HepG2 (cell line): ENCODE results near the gene GCDH. TPM values are rescaled to one million over a fixed set of nuclear protein-coding genes. Genes with fewer than 3 reads are reported as not detected.

ENCODE experiments used
- ASH2L ChIP-seq: fragments of 300-600, 200-600 bp; sonication (generic); IDR thresholded peaks from 2 replicates; pipeline ENCODE4 v1.7.0; 2017; ENCODE audit warnings: low read depth, mild to moderate bottlenecking, moderate library complexity, mixed read lengths, low read length; ENCODE audit not compliant: insufficient read length
- ATM ChIP-seq: fragments of 450-650 bp; IDR thresholded peaks from 2 replicates; pipeline ENCODE4 v1.7.1; 2017; ENCODE audit warnings: mild to moderate bottlenecking, borderline replicate concordance
- CENPX ChIP-seq: sonication (generic); formaldehyde crosslinking; IDR thresholded peaks from 2 replicates; pipeline ENCODE4 v1.9.0; 2021; ENCODE audit warnings: mild to moderate bottlenecking, missing genetic modification reagents, moderate library complexity
- KDM4B ChIP-seq: sonication (generic); formaldehyde crosslinking; IDR thresholded peaks from 2 replicates; pipeline ENCODE4 v1.4.0; 2020; ENCODE audit warnings: missing genetic modification reagents
- MEIS1 ChIP-seq: sonication (generic); formaldehyde crosslinking; IDR thresholded peaks from 2 replicates; pipeline ENCODE4 v1.9.0; 2021; ENCODE audit warnings: mild to moderate bottlenecking, missing genetic modification reagents, moderate library complexity, borderline replicate concordance
- SMAD9 ChIP-seq: sonication (generic); formaldehyde crosslinking; IDR thresholded peaks from 2 replicates; pipeline ENCODE4 v1.5.1; 2020; ENCODE audit warnings: mild to moderate bottlenecking, missing genetic modification reagents
- SMC3 ChIP-seq: IDR thresholded peaks from 2 replicates; pipeline ENCODE4 v1.6.1; 2011; ENCODE audit warnings: low read length, improper control_type of control experiment
- SP140L ChIP-seq: sonication (generic); formaldehyde crosslinking; IDR thresholded peaks from 2 replicates; pipeline ENCODE4 v1.4.0; 2020; ENCODE audit warnings: missing genetic modification reagents, borderline replicate concordance
- SP4 ChIP-seq: sonication (generic); formaldehyde crosslinking; IDR thresholded peaks from 2 replicates; pipeline ENCODE4 v1.8.1; 2023; ENCODE audit warnings: mild to moderate bottlenecking, missing genetic modification reagents
- SSRP1 ChIP-seq: IDR thresholded peaks from 2 replicates; pipeline ENCODE4 v1.6.1; 2016; ENCODE audit warnings: control low read depth
- TBP ChIP-seq: sonication (generic); formaldehyde crosslinking; IDR thresholded peaks from 2 replicates; pipeline ENCODE4 v1.5.0; 2020; ENCODE audit warnings: missing genetic modification reagents
- ZBTB7B ChIP-seq: sonication (generic); formaldehyde crosslinking; IDR thresholded peaks from 2 replicates; pipeline ENCODE4 v1.4.0; 2020; ENCODE audit warnings: missing genetic modification reagents
- ZFP36 ChIP-seq: fragments of 150-350 bp; IDR thresholded peaks from 2 replicates; pipeline ENCODE4 v1.6.1; 2018; ENCODE audit warnings: borderline replicate concordance, low read length, low read depth; ENCODE audit not compliant: partially characterized antibody
- ZNF326 ChIP-seq: sonication (generic); formaldehyde crosslinking; IDR thresholded peaks from 2 replicates; pipeline ENCODE4 v1.4.0; 2020; ENCODE audit warnings: missing genetic modification reagents, borderline replicate concordance
- ZNF564 ChIP-seq: sonication (generic); formaldehyde crosslinking; IDR thresholded peaks from 2 replicates; pipeline ENCODE4 v1.8.1; 2023; ENCODE audit warnings: mild to moderate bottlenecking, missing genetic modification reagents
- ZNF607 ChIP-seq: sonication (generic); formaldehyde crosslinking; IDR thresholded peaks from 2 replicates; pipeline ENCODE4 v1.5.1; 2020; ENCODE audit warnings: missing genetic modification reagents, mild to moderate bottlenecking, borderline replicate concordance
- ZNF670 ChIP-seq: sonication (generic); formaldehyde crosslinking; IDR thresholded peaks from 2 replicates; pipeline ENCODE4 v1.8.0; 2022; ENCODE audit warnings: mild to moderate bottlenecking, missing genetic modification reagents, borderline replicate concordance
- polyA plus RNA-seq, 8 experiments: library from polyadenylated mRNA; depleted of rRNA in 3 of 8; stranded (reverse) in 7 of 8; unstranded in 1 of 8; fragments of >200 nt; fragmentation: Illumina TruSeq in 4 of 8; extraction: Trizol in 4 of 8; gene quantifications; 2 replicates each; pipeline versions ENCODE4 v1.2.1 to v1.2.3, GENCODE V29; 2011 to 2016; ENCODE audit warnings: low read depth in 4 of 8, missing spikeins in 1 of 8, mixed read lengths in 1 of 8; ENCODE audit not compliant: insufficient read depth in 1 of 8
- total RNA-seq, 5 experiments: library from RNA; depleted of rRNA; stranded (reverse); fragments of >200 nt; fragmentation: Illumina TruSeq; extraction: Trizol; gene quantifications; 2 replicates each; pipeline ENCODE4 v1.2.3, GENCODE V29; 2016; ENCODE audit warnings: low read depth in 1 of 5
- TF ChIP-seq, protein P1 (sequence below): sonication (generic); formaldehyde crosslinking; IDR thresholded peaks from 2 replicates; pipeline ENCODE4 v1.5.1; 2020; ENCODE audit warnings: mild to moderate bottlenecking, missing genetic modification reagents
- TF ChIP-seq, protein P2 (sequence below): sonication (generic); formaldehyde crosslinking; conservative IDR thresholded peaks from 2 replicates; pipeline ENCODE4 v1.4.0; 2020; ENCODE audit warnings: missing genetic modification reagents
- TF ChIP-seq, protein P3 (sequence below): sonication (generic); formaldehyde crosslinking; IDR thresholded peaks from 2 replicates; pipeline ENCODE4 v1.4.0; 2020; ENCODE audit warnings: mild to moderate bottlenecking, missing genetic modification reagents
- TF ChIP-seq, protein P4 (sequence below): sonication (generic); formaldehyde crosslinking; IDR thresholded peaks from 2 replicates; pipeline ENCODE4 v1.8.0; 2022; ENCODE audit warnings: mild to moderate bottlenecking, missing genetic modification reagents, borderline replicate concordance
- TF ChIP-seq, protein P5 (sequence below): sonication (generic); formaldehyde crosslinking; IDR thresholded peaks from 2 replicates; pipeline ENCODE4 v1.4.0; 2020; ENCODE audit warnings: missing genetic modification reagents, mild to moderate bottlenecking, borderline replicate concordance

The GCDH gene
- total and polyA plus RNA-seq, 2 of the 13 experiments (the other 11 are each of a cell fraction or from before 2014, with no cell fraction given), result 15.1 to 38.0 TPM

DNA sequence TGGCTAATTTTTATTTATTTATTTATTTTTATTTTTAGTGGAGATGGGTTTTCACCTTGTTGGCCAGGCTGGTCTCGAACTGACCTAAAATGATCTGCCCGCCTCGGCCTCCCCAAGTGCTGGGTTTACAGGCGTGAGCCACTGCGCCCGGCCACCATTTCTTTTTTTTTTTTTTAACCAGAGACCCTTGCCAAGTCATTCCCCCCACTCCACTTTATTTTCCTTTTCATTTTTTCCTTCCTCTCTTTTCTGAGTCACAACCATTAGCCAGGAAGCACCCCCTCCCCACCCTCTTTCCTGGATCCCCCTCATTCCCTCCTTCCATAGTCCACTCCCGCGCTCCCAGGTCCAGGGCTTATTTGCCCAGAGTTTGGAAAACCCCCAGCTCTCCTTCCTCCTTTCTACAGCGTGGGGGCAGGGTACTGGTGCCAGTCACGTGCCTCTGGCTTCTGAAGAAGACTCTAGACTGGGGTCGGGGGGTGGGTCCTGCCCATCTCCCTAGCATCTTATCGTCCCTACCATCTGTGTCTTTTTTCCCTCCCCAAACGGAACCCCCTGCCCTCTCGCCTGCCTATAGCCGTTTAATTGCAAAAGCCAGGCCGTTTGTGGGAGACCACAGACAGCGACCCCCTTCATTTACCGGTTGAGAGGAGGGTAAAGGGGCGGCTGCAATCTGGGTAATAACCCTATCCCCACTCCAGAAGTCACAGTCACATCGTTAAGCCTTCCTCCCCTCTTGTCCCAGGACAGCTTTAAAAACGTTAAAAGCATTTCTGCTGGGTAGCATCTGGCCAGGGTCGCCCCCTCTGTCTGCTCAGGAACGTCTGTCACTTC is 46.4 kb downstream of the GCDH start (continued):
- 0 out of 2 replicates have a peak, but pooled peaks have one; percentile 35 for TF ChIP-seq ZNF670
- no peak for TF ChIP-seq ZFP36
- no peak for TF ChIP-seq ATM
- TF ChIP-seq ZNF607, result no peak
- no peak for TF ChIP-seq SMC3
- TF ChIP-seq, protein P1, sequence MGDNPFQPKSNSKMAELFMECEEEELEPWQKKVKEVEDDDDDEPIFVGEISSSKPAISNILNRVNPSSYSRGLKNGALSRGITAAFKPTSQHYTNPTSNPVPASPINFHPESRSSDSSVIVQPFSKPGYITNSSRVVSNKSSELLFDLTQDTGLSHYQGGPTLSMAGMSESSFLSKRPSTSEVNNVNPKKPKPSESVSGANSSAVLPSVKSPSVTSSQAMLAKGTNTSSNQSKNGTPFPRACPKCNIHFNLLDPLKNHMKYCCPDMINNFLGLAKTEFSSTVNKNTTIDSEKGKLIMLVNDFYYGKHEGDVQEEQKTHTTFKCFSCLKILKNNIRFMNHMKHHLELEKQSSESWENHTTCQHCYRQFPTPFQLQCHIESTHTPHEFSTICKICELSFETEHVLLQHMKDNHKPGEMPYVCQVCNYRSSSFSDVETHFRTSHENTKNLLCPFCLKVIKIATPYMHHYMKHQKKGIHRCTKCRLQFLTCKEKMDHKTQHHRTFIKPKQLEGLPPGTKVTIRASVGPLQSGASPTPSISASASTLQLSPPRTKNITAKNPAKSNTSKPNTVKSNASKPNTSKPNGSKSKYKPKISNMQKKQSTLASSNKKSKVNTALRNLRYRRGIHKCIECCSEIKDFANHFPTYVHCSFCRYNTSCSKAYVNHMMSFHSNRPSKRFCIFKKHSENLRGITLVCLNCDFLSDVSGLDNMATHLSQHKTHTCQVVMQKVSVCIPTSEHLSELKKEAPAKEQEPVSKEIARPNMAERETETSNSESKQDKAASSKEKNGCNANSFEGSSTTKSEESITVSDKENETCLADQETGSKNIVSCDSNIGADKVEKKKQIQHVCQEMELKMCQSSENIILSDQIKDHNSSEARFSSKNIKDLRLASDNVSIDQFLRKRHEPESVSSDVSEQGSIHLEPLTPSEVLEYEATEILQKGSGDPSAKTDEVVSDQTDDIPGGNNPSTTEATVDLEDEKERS, result no peak
- TF ChIP-seq TBP (CRISPR knock-in tag), result no peak
- no peak for TF ChIP-seq SP4 (CRISPR knock-in tag)
- 0 out of 2 replicates have a peak, but pooled peaks have one; percentile 19 for TF ChIP-seq ZNF564 (CRISPR knock-in tag)
- TF ChIP-seq, protein P2, sequence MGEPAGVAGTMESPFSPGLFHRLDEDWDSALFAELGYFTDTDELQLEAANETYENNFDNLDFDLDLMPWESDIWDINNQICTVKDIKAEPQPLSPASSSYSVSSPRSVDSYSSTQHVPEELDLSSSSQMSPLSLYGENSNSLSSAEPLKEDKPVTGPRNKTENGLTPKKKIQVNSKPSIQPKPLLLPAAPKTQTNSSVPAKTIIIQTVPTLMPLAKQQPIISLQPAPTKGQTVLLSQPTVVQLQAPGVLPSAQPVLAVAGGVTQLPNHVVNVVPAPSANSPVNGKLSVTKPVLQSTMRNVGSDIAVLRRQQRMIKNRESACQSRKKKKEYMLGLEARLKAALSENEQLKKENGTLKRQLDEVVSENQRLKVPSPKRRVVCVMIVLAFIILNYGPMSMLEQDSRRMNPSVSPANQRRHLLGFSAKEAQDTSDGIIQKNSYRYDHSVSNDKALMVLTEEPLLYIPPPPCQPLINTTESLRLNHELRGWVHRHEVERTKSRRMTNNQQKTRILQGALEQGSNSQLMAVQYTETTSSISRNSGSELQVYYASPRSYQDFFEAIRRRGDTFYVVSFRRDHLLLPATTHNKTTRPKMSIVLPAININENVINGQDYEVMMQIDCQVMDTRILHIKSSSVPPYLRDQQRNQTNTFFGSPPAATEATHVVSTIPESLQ (CRISPR knock-in tag), result no peak
- no peak for TF ChIP-seq SMAD9 (CRISPR knock-in tag)
- no peak for TF ChIP-seq ZBTB7B (CRISPR knock-in tag)
- TF ChIP-seq, protein P3, sequence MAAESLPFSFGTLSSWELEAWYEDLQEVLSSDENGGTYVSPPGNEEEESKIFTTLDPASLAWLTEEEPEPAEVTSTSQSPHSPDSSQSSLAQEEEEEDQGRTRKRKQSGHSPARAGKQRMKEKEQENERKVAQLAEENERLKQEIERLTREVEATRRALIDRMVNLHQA (CRISPR knock-in tag), result no peak
- TF ChIP-seq, protein P4, sequence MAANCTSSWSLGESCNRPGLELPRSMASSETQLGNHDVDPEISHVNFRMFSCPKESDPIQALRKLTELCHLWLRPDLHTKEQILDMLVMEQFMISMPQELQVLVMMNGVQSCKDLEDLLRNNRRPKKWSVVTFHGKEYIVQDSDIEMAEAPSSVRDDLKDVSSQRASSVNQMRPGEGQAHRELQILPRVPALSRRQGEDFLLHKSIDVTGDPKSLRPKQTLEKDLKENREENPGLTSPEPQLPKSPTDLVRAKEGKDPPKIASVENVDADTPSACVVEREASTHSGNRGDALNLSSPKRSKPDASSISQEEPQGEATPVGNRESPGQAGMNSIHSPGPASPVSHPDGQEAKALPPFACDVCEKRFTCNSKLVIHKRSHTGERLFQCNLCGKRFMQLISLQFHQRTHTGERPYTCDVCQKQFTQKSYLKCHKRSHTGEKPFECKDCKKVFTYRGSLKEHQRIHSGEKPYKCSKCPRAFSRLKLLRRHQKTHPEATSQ (CRISPR knock-in tag), result no peak
- TF ChIP-seq SP140L (CRISPR knock-in tag), result no peak
- TF ChIP-seq MEIS1, result no peak
- TF ChIP-seq ZNF326, result no peak
- no peak for TF ChIP-seq KDM4B
- TF ChIP-seq, protein P5, sequence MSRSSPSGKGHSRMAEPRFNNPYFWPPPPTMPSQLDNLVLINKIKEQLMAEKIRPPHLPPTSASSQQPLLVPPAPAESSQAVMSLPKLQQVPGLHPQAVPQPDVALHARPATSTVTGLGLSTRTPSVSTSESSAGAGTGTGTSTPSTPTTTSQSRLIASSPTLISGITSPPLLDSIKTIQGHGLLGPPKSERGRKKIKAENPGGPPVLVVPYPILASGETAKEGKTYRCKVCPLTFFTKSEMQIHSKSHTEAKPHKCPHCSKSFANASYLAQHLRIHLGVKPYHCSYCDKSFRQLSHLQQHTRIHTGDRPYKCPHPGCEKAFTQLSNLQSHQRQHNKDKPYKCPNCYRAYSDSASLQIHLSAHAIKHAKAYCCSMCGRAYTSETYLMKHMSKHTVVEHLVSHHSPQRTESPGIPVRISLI, result no peak
- no peak for TF ChIP-seq SSRP1 (CRISPR knock-in tag)
- no peak for TF ChIP-seq CENPX (CRISPR knock-in tag)
- no peak for TF ChIP-seq ASH2L
